Esophagus muscularis mucosa (tissue), 4 donors: Measurements from ENCODE around the gene ZPR1. TPM values are rescaled to one million over a fixed set of nuclear protein-coding genes. Genes with fewer than 3 reads are reported as not detected.

Experiments
- DNase-seq: peaks from one replicate; pipeline ENCODE4 v3.0.0-alpha.2; 2017; ENCODE audit errors: extremely low spot score
- H3K27ac ChIP-seq, 4 donors: fragments of 200-600 bp; sonication (generic); replicated peaks in 1 of 4; 1 replicate in 3 of 4; 2 replicates in 1 of 4; pipeline ENCODE4 v1.5.1; 2016 to 2019; ENCODE audit warnings: mild to moderate bottlenecking in 1 of 4
- H3K27me3 ChIP-seq, 4 donors: fragments of 200-600 bp; sonication (generic); one replicate each; pipeline versions ENCODE4 v1.5.1 to v1.6.0; 2016 to 2019
- H3K36me3 ChIP-seq, 4 donors: fragments of 200-600 bp; sonication (generic); one replicate each; pipeline ENCODE4 v1.5.1; 2016 to 2019
- H3K4me1 ChIP-seq, 4 donors: fragments of 200-600 bp; sonication (generic); one replicate each; pipeline ENCODE4 v1.5.1; 2016 to 2019
- H3K4me3 ChIP-seq, 4 donors: fragments of 200-600 bp; sonication (generic); 1 replicate in 2 of 4; 2 replicates in 2 of 4; pipeline ENCODE4 v1.5.1; 2016 to 2019; ENCODE audit warnings: mild to moderate bottlenecking in 4 of 4, moderate library complexity in 1 of 4
- H3K9me3 ChIP-seq, 4 donors: fragments of 200-600 bp; sonication (generic); 1 replicate in 3 of 4; 2 replicates in 1 of 4; pipeline ENCODE4 v1.5.1; 2016 to 2019
- CTCF ChIP-seq, 3 experiments: fragments of 200-600 bp in 2 of 3; fragments of 450-650 bp in 1 of 3; sonication (generic) in 2 of 3; IDR thresholded peaks; one replicate each; pipeline ENCODE4 v1.5.1; 2017 to 2019; ENCODE audit warnings: antibody characterized with exemption in 3 of 3, mild to moderate bottlenecking in 2 of 3, moderate library complexity in 1 of 3
- EP300 ChIP-seq: sonication (generic); formaldehyde crosslinking; IDR thresholded peaks from one replicate; pipeline ENCODE4 v1.6.1; 2017; ENCODE audit warnings: antibody characterized with exemption
- POLR2A ChIP-seq: fragments of 450-650 bp; IDR thresholded peaks from one replicate; pipeline ENCODE4 v1.6.1; 2017; ENCODE audit warnings: antibody characterized with exemption, moderate library complexity, mild to moderate bottlenecking, low read depth
- POLR2AphosphoS5 ChIP-seq, 2 donors: sonication (generic); formaldehyde crosslinking; IDR thresholded peaks; one replicate each; pipeline ENCODE4 v1.6.1; 2017; ENCODE audit warnings: antibody characterized with exemption in 2 of 2
- WGBS: methylation state at CpG from one replicate; pipeline ENCODE4 v1.1.5; 2018; 5-methylcytosine and 5-hydroxymethylcytosine counted together
- intact Hi-C: fragments of 100-400 bp; cut with DNase I; formaldehyde crosslinking; loops from one replicate; pipeline ENCODE4 v1.15.1; 2023
- total RNA-seq, 4 donors: library from RNA; depleted of rRNA; stranded (reverse); fragments of >200 nt; gene quantifications; one replicate each; pipeline versions ENCODE4 v1.1.0 to v1.2.1, GENCODE V29; 2016

The ZPR1 gene
- total RNA-seq, 4 donors from 2014 or later = 18.3 to 46.4 (median 34.7) TPM

DNA sequence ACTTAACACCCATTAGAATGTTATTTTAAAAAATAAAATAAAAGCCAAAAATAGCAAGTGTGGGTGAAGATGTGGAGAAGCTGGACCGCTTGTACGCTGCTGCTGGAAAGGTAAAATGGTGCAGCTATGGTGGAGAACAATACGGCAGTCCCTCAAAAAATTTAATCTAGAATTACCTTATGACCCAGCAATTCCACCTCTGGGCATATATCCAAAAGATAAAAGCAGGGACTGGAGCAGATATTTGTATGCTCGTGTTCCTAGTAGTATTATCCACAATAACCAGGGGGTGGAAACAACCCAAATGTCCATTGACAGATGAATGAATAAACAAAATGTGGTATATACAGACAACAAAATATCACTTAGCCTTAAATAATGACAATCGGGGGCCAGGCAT is 10.0 kb upstream of the ZPR1 start:
- WGBS = 91% methylated on average over 5 of the region's 5 CpGs
- Histone ChIP-seq H3K27me3 (no peaks in the 10 kb centered on the region), H3K4me1 (no peaks in the 10 kb centered on the region), H3K9me3 (no peaks in the 10 kb centered on the region), H3K27ac (no peak overlapping the region), H3K36me3 (no peaks in the 10 kb centered on the region), H3K4me3 (no peak overlapping the region)
- TF ChIP-seq POLR2AphosphoS5 (IDR thresholded peaks at IDR 0.05) (no peak), EP300 (no peak), POLR2A (no peak), CTCF (IDR thresholded peaks at IDR 0.05) (no peak)
- intact Hi-C loops = no loop called here
- DNase-seq = no peak

- H3K36me3 ChIP-seq = no peaks in the 10 kb centered on the region
- H3K4me3 ChIP-seq = no peak overlapping the region
- no peak for DNase-seq
- H3K4me1 ChIP-seq = peaks cover 1 to 4% (median 2%) of the 10 kb centered on the region in 4 donors
- H3K27me3 ChIP-seq = no peaks in the 10 kb centered on the region
- intact Hi-C loops = no loop called here
- TF ChIP-seq POLR2A (no peak), POLR2AphosphoS5 (IDR thresholded peaks at IDR 0.05) (no peak), EP300 (no peak), CTCF (IDR thresholded peaks at IDR 0.05) (no peak)
- no peaks in the 10 kb centered on the region for H3K9me3 ChIP-seq
- no peak overlapping the region for H3K27ac ChIP-seq
- WGBS = 74% methylated on average over 1 of the region's 1 CpG
Measured at GRCh38 chr11:116796548-116796947, 8.7 kb upstream of the ZPR1 start.

DNA sequence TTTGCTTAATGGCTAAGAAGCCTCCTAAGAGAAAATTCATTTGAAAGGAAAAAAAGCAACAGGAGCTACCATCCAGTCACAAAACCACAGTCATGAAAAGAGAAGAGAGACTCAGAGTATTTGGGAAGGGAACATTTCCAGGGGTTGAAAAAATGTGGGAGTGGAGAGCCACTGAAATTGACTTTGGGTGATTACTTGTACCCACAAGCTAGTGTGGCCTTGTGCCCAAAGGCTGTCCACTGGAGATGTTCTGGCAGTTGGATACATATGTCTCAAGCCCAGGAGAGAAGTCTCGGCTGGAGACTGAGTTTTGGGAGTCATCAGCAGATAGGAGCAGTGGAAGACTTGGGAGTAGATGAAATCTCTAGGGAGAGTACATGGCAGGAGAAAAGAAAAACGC is 7.0 kb upstream of the ZPR1 start:
- Histone ChIP-seq H3K27me3 (no peaks in the 10 kb centered on the region), H3K4me3 (no peak overlapping the region), H3K4me1 (peaks cover 8 to 13% (median 10%) of the 10 kb centered on the region in 4 donors), H3K27ac (no peak overlapping the region), H3K36me3 (no peaks in the 10 kb centered on the region), H3K9me3 (no peaks in the 10 kb centered on the region)
- WGBS = 86% methylated on average over 2 of the region's 2 CpGs
- no peak for TF ChIP-seq CTCF (IDR thresholded peaks at IDR 0.05)
- intact Hi-C loops = no loop called here
- DNase-seq = no peak

GRCh38 chr11:116793772-116794097 is 5.9 kb upstream of the ZPR1 start:
- intact Hi-C loops = loop anchor here (2.0 kb wide), 1 partner anchor 41 kb away; no protein-coding TSS in a partner anchor
- TF ChIP-seq EP300 (no peak), CTCF (IDR thresholded peaks at IDR 0.05) (no peak), POLR2AphosphoS5 (IDR thresholded peaks at IDR 0.05) (no peak), POLR2A (no peak)
- Histone ChIP-seq H3K27me3 (no peaks in the 10 kb centered on the region), H3K4me1 (peaks cover 8 to 15% (median 10%) of the 10 kb centered on the region in 4 donors), H3K36me3 (no peaks in the 10 kb centered on the region), H3K27ac (no peak overlapping the region), H3K4me3 (no peak overlapping the region), H3K9me3 (no peaks in the 10 kb centered on the region)
- WGBS = 92% methylated on average over 1 of the region's 1 CpG
- DNase-seq = no peak
